SKM-1 treated with dmso at 0.1 percent for 144 hours (cell line): ENCODE results near the gene USP48.
"Not testable (repeated sequence)": the region's sequence is repeated elsewhere in the genome, so short reads cannot be mapped to it uniquely, and the experiment has no call there.

Source experiments
- DNase-seq: peaks from one replicate; lab custom pipeline; 2025; ENCODE audit not compliant: unreplicated experiment; lab: John Stamatoyannopoulos, UW

The USP48 gene

GRCh38 chr1:21703318-21703963 lies 79.5 kb downstream of the USP48 start:
- peak; percentile 25 for DNase-seq

- DNase-seq, result no peak
These were observed 80.2 kb downstream of the USP48 start for GRCh38 chr1:21702780-21703179.

- no peak for DNase-seq
These were observed 81.5 kb downstream of the USP48 start for GRCh38 chr1:21701401-21701800.

- DNase-seq, result no peak
These were observed 82.9 kb downstream of the USP48 start for GRCh38 chr1:21700094-21700493.

GRCh38 chr1:21696931-21697330 lies 86.0 kb downstream of the USP48 start:
- no peak for DNase-seq

GRCh38 chr1:21693732-21694131 lies 89.2 kb downstream of the USP48 start:
- DNase-seq, result no peak

- DNase-seq, result no peak
These were observed 91.2 kb downstream of the USP48 start for GRCh38 chr1:21691739-21692138.

GRCh38 chr1:21689661-21690372 lies 93.1 kb downstream of the USP48 start:
- DNase-seq, result no peak

GRCh38 chr1:21687081-21687529 lies 95.8 kb downstream of the USP48 start:
- DNase-seq, result no peak

GRCh38 chr1:21685946-21686678 lies 96.8 kb downstream of the USP48 start:
- DNase-seq, result no peak

GRCh38 chr1:21681426-21681825 lies 101.5 kb downstream of the USP48 start:
- no peak for DNase-seq

- DNase-seq, result no peak
These were observed 102.0 kb downstream of the USP48 start for GRCh38 chr1:21680918-21681317.

GRCh38 chr1:21680381-21680780 lies 102.6 kb downstream of the USP48 start:
- DNase-seq, result no peak

GRCh38 chr1:21677168-21677567 lies 105.8 kb downstream of the USP48 start:
- DNase-seq, result no peak

- DNase-seq, result no peak
These were observed 108.0 kb downstream of the USP48 start for GRCh38 chr1:21674957-21675356.

GRCh38 chr1:21673853-21674252 lies 109.1 kb downstream of the USP48 start:
- not testable (repeated sequence) for DNase-seq

- peak; percentile 53 for DNase-seq
These were observed 109.6 kb downstream of the USP48 start for GRCh38 chr1:21673277-21673780.

GRCh38 chr1:21672478-21673276 lies 110.3 kb downstream of the USP48 start:
- DNase-seq, result no peak

- no peak for DNase-seq
These were observed 111.0 kb downstream of the USP48 start for GRCh38 chr1:21671915-21672314.

- DNase-seq, result no peak
These were observed 111.7 kb downstream of the USP48 start for GRCh38 chr1:21670956-21671902.
